ENCODE data around the gene PSRC1.

The PSRC1 gene

DNA sequence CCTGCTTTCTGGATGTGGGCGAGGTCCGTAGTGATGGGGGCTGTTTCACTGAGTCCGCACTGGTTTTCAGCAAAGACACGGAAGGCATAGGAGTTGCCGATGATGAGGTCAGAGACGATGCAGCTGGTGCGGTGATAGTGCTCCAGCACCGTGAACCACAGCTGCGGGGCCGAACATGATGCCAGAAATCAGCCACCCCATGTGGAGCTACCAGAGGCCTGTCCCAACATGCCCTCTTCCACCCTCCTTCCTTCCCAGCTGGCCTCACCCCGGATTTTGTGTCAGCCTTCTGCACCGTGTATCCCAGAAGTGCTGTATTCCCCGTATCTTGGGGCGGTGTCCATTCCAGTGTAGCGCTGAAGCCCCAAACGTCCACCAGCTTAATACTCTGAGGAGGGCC lies 13.8 kb upstream of the PSRC1 start:
- Histone ChIP-seq H3K79me2 (ENCODE audit: insufficient read depth, low read length) (no peaks in the 10 kb centered on the region), H3K9me3 (ENCODE audit: insufficient read depth, low read depth, low read length) (no peaks in the 10 kb centered on the region), H3K4me3 (ENCODE audit: low read length, poor library complexity, severe bottlenecking) (no peak overlapping the region), H2AFZ (ENCODE audit: low read length) (no peak overlapping the region), H3K4me2 (ENCODE audit: low read depth, low read length, poor library complexity, severe bottlenecking) (no peak overlapping the region), H3K27me3 (ENCODE audit: insufficient read depth, low read length, poor library complexity, severe bottlenecking) (no peaks in the 10 kb centered on the region), H3F3A (ENCODE audit: low read depth) (no peaks in the 10 kb centered on the region), H3K36me3 (ENCODE audit: insufficient read depth, low read length) (no peaks in the 10 kb centered on the region), H3K9me2 (replicated peaks; ENCODE audit: low read depth, low read length) (no peaks in the 10 kb centered on the region), H4K20me1 (ENCODE audit: insufficient read depth, low read length, poor library complexity, severe bottlenecking) (no peaks in the 10 kb centered on the region), H3K4me1 (ENCODE audit: insufficient read depth, low read length, poor library complexity, severe bottlenecking) (no peaks in the 10 kb centered on the region), H3K9ac (ENCODE audit: low read depth, low read length, poor library complexity, severe bottlenecking) (no peak overlapping the region)
- no peak for TF ChIP-seq CTCF (conservative IDR thresholded peaks at IDR 0.05; ENCODE audit: low read length)
- no peak for TF ChIP-seq EZH2phosphoT487 (IDR thresholded peaks at IDR 0.05; ENCODE audit: borderline replicate concordance)

GRCh38 chr1:109295712-109296415 lies 12.9 kb upstream of the PSRC1 start:
- Histone ChIP-seq H3K4me2 (ENCODE audit: low read depth, low read length, poor library complexity, severe bottlenecking) (no peak overlapping the region), H3K4me1 (ENCODE audit: insufficient read depth, low read length, poor library complexity, severe bottlenecking) (no peaks in the 10 kb centered on the region), H3K79me2 (ENCODE audit: insufficient read depth, low read length) (no peaks in the 10 kb centered on the region), H3K9me3 (ENCODE audit: insufficient read depth, low read depth, low read length) (no peaks in the 10 kb centered on the region), H3K4me3 (ENCODE audit: low read length, poor library complexity, severe bottlenecking) (no peak overlapping the region), H4K20me1 (ENCODE audit: insufficient read depth, low read length, poor library complexity, severe bottlenecking) (no peaks in the 10 kb centered on the region), H3K36me3 (ENCODE audit: insufficient read depth, low read length) (no peaks in the 10 kb centered on the region), H2AFZ (ENCODE audit: low read length) (no peak overlapping the region), H3K9ac (ENCODE audit: low read depth, low read length, poor library complexity, severe bottlenecking) (no peak overlapping the region), H3K27me3 (ENCODE audit: insufficient read depth, low read length, poor library complexity, severe bottlenecking) (no peaks in the 10 kb centered on the region), H3K9me2 (replicated peaks; ENCODE audit: low read depth, low read length) (no peaks in the 10 kb centered on the region), H3F3A (ENCODE audit: low read depth) (no peaks in the 10 kb centered on the region)
- peak; percentile 16; the same call in 1 of the 2 replicates for TF ChIP-seq CTCF (conservative IDR thresholded peaks at IDR 0.05; ENCODE audit: low read length)
- TF ChIP-seq EZH2phosphoT487 (IDR thresholded peaks at IDR 0.05; ENCODE audit: borderline replicate concordance) = no peak

- H3K4me2 ChIP-seq (ENCODE audit: low read depth, low read length, poor library complexity, severe bottlenecking) = no peak overlapping the region
- no peak overlapping the region for H2AFZ ChIP-seq (ENCODE audit: low read length)
- H3K79me2 ChIP-seq (ENCODE audit: insufficient read depth, low read length) = no peaks in the 10 kb centered on the region
- H3K27me3 ChIP-seq (ENCODE audit: insufficient read depth, low read length, poor library complexity, severe bottlenecking) = no peaks in the 10 kb centered on the region
- H3K4me3 ChIP-seq (ENCODE audit: low read length, poor library complexity, severe bottlenecking) = no peak overlapping the region
- H3K9me2 ChIP-seq (replicated peaks; ENCODE audit: low read depth, low read length) = no peaks in the 10 kb centered on the region
- H3K36me3 ChIP-seq (ENCODE audit: insufficient read depth, low read length) = no peaks in the 10 kb centered on the region
- no peaks in the 10 kb centered on the region for H3F3A ChIP-seq (ENCODE audit: low read depth)
- H3K9me3 ChIP-seq (ENCODE audit: insufficient read depth, low read depth, low read length) = no peaks in the 10 kb centered on the region
- no peaks in the 10 kb centered on the region for H3K4me1 ChIP-seq (ENCODE audit: insufficient read depth, low read length, poor library complexity, severe bottlenecking)
- H4K20me1 ChIP-seq (ENCODE audit: insufficient read depth, low read length, poor library complexity, severe bottlenecking) = no peaks in the 10 kb centered on the region
- TF ChIP-seq EZH2phosphoT487 (IDR thresholded peaks at IDR 0.05; ENCODE audit: borderline replicate concordance) = no peak
- no peak for TF ChIP-seq CTCF (conservative IDR thresholded peaks at IDR 0.05; ENCODE audit: low read length)
- no peak overlapping the region for H3K9ac ChIP-seq (ENCODE audit: low read depth, low read length, poor library complexity, severe bottlenecking)
These were observed 11.5 kb upstream of the PSRC1 start for GRCh38 chr1:109294481-109294880.
